Suppressor macrophage treated with lipopolysaccharide for 4 hours (primary cell): ENCODE results near the gene NPC2.

Source experiments
- DNase-seq: peaks from one replicate; pipeline ENCODE4 v3.0.0-alpha.2; 2020

Gene NPC2

DNA sequence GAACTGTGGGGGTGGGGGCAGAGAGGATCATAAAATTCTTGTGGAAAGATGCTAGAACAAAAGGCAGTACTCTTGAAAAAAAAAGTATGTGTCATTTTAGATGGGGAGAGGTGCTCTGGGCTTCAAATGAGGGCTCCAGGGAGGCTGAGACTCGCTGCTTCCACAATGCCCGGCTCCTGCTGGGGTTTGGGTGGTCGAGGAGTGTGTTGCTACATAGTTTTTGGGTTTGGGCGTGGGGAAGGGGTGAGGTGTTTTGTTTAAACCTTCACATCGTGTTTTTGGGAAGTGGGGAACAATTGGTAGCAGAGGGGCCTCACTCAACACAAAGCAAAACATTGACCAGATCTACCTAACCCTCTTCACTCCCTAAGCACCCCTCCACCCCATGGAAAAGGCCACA lies 8.6 kb upstream of the NPC2 start:
- DNase-seq: no peak

DNA sequence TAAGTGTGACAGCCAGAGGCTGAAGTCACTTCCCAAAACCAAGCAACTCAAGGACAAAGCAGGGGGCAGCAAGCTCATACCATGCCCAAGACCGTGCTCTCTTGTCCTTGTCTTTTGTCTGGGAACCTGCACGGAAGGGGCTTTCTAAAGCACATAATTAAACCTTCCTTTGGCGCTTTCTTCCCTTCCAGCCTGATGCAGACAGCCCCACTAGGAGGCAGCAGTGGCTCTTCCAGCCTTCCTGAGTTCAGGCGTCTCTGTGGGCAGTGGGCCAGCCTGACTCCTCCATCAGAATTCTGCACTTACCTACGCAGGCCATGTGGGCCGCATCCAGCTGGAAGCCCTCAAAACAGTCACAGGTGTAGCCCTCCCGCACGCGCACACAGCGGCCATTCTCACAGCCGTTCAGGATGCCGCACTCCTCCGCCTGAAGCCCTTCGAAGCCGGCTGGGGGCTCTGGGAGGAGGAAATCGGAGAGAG lies 8.1 kb upstream of the NPC2 start:
- DNase-seq: peak; percentile 35

- DNase-seq: no peak
Measured at GRCh38 chr14:74500417-74501134, 7.5 kb upstream of the NPC2 start.

DNA sequence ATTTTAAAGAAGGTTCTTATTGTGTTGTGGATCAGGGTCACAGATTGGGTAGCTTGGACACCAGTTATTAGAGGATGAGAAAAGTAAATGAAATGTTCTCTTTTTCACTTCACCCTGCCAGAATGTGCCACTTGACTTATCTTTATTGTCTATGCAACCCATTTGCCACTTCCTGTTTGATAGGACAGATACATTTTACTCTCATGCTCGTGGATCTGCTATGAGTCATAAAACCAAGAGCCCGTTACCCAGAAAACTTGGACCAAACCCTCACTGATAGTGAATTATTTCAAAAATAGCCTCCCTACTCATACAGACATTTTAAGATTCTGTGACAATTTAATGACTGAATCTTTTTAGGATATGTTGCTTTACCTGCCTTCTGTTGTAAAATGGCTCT lies 2.3 kb upstream of the NPC2 start:
- no peak for DNase-seq

DNA sequence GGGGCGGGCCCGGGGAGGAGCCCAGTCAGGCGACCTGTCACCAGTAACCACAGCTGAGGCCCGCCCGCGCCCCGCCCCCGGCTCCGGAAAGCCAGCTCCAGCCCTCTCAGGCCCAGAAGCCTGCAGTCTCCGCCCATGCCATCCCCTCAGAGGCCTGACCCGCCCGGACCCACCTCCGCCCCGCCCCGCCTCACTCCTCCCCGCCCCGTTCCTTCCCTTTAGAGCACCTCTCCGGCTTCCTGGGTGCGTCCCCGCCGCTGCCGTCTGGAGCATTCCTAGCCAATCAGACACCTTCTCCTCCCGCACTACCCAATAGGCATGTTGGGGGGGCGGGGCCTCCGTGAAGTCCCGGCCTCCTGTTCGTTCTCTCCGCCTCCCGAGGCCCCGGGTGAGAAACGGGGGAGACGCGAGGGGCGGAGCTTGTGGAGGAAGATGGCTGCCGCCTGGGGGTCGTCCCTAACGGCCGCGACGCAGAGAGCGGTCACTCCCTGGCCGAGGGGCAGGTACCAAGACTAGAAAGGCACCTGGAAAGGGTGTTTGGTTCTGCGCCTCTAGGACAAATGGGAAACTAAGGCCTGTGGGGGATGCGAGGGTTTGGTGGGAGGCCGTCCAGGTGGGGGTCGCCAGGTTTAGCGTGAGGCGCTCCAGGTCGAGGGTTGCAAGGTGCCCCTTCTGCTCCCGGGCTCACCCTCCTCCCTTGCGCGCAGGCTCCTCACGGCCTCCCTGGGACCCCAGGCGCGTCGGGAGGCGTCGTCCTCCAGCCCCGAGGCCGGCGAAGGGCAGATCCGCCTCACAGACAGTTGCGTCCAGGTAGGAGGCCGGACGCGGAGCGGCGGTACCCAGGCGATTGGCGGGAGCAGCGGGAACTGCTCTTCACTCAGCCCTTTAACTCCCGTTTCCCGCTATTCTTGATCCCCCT lies 497 bp upstream of the NPC2 start, which contains the start of gene ISCA2:
Gene ISCA2 (plus strand): TSS at position 423 of the 919 bp plus-strand sequence. CDS start 10 bp downstream, at position 433.
- peak; percentile 99 for DNase-seq

DNA sequence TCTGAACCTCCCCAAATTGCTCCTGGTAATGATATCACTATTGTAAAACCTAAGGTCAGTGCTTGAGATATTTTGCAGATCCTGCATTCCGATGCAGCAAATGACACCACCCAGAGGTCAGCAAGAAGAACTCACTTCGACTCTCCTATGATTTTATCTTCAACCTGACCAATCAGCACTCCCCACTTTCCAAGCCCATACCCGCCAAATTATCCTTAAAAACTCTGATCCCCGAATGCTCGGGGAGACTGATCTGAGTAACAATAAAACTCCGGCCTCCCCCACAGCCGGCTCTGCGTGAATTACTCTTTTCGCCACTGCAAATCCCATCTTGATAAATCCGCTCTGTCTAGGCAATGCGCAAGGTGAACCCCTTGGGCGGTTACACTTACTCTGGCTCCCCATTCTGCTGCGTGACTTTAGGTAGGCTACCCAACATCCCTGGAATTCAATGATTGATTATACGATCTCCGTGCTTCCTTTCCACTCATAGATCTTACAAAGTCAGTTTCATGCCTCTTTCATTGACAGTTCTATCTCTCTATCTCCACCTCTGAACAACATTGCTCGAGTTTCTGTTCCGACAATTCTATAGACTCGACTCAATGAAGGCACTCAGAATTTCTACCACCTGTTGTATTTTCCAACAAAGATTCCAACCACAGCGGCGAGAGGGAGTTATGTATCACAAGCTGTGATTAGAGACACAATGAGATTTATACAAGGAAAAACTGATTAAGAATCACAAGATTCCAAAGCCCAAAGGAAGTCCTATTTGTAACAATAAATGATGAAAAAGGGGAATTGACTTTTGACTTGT lies 939 bp downstream of the NPC2 start:
- peak; percentile 82 for DNase-seq

- DNase-seq: peak; percentile 17
Measured at GRCh38 chr14:74490486-74490885, 2.6 kb downstream of the NPC2 start.

- peak; percentile 86 for DNase-seq
Measured at GRCh38 chr14:74488786-74489397, 4.2 kb downstream of the NPC2 start.

DNA sequence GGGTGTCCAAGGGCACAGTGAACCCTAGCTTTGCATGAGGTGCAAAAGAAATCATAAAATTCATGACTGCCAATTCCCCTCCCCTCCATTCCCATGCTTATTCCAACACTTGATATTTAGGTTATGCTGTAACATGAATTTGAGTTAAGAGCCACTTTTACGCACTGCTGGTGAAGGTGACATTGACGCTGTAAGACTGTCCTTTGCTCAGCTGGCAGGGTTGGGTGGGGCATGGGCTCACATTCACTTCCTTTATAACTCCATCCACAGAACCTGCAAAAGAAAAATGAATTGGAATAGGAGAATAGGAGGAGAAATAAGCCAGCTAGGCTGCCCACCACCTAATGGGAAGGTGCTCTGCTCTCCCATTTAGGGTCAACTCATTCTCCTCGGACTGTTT lies 6.9 kb downstream of the NPC2 start:
- no peak for DNase-seq

DNA sequence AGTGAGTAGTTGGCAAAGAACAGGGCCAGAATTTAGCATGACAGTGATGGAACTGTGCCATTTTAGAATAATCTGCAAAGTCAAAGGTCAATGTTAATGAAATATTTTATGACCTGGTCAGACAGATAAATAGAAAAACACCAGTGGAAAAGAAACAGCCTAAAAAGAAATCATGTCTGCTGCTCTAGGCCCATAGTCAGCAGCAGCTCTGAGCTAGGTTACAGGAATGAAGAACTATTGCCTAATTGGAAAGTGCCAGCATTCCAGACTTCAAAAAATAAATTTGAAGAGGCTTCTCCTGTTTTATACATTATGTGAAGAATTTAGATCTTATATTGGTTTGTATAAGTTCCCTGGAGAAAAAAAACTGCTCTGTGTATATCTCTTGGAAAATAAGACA lies 9.8 kb downstream of the NPC2 start:
- no peak for DNase-seq

- DNase-seq: no peak
Measured at GRCh38 chr14:74482571-74482970, 10.5 kb downstream of the NPC2 start.

DNA sequence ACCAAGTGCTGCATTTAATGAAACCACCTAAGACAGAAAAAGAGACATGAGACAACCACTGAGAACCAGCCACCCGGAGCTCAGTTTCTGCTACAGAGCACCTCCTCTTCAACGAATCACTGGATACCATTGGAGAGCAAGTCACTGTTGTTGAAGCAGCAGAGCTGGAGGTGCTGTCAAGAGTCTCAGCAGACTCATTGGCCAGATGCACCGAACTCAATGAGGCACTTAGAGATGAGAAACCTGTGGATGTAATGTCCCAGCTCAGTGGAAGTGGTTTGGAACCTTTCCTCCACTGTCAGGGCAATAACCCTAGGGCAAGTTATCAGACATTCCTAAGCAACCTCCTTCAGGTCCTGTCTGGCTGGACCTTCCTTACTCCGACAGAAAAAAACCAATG lies 13.1 kb downstream of the NPC2 start:
- DNase-seq: no peak

- no peak for DNase-seq
Measured at GRCh38 chr14:74478996-74479635, 14.0 kb downstream of the NPC2 start.

DNA sequence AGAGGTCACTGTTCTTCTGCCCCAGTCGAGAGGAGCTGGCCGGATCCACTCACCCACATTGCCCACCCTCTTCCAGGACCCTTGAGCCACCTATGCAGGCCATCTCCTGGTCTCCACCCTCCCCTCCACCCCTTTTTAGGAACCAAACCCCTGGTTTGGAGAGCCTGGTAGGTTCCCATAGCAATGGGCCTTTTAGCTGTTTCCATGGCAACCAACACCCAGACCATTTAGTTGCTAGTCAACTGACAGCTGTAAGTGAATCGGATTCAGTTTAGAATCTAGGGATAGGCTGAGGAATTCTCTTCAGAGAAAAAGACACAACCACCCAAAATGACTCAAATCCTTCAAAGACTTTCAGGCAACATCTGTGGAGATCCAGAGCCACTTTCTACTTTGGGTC lies 16.5 kb downstream of the NPC2 start:
- DNase-seq: no peak

GRCh38 chr14:74476107-74476506 lies 17.0 kb downstream of the NPC2 start:
- DNase-seq: no peak

DNA sequence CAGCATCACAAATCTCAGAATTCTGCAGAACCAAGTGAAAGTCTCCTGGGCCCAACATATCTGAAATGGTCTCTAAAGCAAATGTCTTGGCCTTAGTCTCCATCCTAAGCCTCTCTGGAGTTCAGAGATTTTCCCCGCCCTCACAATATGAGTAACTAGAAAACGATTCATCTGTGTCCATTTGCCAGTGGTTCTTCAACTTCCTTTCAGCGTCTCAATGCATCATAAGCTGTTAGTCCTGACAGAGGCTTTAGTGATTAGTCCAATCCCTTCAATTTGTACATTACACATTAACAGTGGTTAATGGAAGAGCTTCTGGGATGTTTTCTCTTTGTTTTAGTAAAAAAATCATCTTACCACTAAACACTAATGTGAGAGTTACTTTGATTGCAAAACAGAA lies 17.4 kb downstream of the NPC2 start:
- DNase-seq: peak; percentile 47

DNA sequence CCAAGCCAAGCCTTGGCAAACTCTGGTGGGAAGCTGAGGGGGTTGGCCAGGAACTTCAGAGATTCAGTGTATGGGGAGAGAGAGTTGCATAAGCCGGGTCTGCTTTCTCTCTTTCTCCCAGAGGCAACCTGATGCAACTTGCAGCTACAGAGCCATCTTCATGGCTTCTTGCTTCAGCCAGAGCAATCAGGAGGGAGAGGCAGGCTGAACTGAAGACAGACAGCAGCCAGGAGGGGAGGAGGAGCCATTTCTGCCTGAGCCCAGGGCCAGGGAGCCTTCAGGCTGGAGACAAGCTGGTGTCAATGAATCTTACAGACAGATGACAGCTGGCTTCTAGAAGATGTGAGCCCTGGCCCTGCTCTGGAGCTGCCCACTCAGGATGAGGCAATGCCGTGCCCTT lies 18.7 kb downstream of the NPC2 start:
- peak; percentile 11 for DNase-seq

GRCh38 chr14:74472601-74473000 lies 20.5 kb downstream of the NPC2 start:
- peak; percentile 74 for DNase-seq

DNA sequence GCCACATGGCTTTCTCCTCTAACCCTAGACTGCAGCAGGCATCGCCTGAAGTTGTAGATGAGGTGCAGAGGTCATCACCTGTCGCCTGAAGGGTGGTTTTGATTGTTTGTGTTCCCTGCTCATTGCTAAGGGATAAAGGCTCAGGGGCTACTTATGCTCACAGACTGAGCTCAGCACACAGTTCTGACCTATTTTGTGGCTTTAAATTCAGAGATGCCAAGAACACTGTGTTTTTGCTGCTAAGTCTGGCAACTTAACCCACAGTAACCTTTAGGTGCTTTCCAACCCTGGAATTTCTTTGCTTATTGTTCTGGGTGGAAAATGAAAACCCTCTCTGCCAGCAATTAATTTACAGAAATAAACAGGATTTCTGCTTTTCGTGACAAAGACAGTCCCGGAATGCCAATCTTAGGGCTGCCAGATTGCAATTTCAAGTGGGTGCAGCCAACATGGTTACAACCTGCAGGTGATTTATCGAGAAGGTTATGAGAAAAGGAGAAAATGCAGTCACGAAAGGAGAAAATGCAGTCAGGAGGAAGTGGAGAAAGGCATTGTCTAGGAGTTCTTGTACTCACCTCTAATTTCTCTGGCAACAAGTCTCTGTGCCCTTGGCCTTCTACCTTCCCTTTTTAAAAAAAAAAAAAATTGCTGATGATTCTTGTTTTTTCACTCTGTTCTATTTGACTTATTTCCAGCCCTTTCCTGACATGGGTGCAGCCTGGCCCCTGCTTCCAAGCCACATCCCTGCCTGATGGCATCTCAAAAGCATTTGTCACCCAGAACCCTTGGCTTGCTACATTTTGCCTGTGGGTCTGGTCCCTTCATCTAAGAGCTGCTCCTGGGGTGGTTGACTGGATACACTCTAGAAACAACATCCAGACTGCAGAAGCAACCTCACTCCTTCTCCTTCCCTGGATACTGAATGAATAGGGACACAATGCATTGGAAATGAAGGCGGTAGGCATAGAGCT lies 23.3 kb downstream of the NPC2 start:
- no peak for DNase-seq

DNA sequence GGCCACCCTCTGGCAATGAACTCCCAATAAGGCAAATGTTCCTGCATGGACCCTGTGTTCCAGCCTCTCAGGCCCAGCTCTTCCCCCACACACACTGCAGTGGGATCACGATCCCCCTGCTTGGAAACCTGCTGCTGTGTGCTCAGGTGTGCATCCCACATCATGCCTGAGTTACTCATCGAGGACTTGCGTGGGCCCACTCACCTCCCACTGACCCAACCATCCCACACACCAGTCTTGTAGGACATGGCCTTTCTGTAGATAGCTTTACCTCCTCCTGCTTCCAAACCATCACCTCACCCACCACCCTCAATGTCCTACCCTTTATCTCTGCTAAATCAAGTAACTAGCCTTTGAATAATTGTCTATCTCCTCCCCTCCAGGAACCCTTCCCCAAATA lies 24.6 kb downstream of the NPC2 start:
- no peak for DNase-seq

GRCh38 chr14:74465335-74465734 lies 27.8 kb downstream of the NPC2 start:
- DNase-seq: no peak
